ENCODE measurements around the gene APIP.

DNA sequence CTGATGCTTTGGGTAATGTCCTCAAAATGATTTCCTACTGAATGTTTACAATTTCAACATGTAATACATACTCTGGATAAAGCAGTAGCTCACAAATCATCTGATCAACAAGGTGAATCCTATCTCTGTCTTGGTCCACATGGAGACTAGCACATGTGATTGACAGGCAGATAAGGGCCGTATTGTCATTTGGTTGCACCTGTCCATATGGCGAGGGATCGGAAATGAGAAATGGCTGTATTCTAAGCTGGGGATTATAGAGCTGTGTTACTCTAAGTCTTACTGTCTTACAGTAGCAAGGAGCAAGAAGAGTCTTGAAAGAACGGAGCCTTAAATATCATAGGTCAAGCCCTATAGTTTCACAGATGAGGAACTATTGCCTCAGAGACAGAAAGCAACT is 55.7 kb downstream of the APIP start:
- no peak for TF ChIP-seq EP300 (IDR thresholded peaks at IDR 0.05)
- no peak for TF ChIP-seq CTCF (IDR thresholded peaks at IDR 0.05)

Data from tibial nerve (tissue), 4 donors.